ENCODE data around the gene GNLY.
"Not testable (repeated sequence)": the region's sequence is repeated elsewhere in the genome, so short reads cannot be mapped to it uniquely, and the experiment has no call there.

The GNLY gene

DNA sequence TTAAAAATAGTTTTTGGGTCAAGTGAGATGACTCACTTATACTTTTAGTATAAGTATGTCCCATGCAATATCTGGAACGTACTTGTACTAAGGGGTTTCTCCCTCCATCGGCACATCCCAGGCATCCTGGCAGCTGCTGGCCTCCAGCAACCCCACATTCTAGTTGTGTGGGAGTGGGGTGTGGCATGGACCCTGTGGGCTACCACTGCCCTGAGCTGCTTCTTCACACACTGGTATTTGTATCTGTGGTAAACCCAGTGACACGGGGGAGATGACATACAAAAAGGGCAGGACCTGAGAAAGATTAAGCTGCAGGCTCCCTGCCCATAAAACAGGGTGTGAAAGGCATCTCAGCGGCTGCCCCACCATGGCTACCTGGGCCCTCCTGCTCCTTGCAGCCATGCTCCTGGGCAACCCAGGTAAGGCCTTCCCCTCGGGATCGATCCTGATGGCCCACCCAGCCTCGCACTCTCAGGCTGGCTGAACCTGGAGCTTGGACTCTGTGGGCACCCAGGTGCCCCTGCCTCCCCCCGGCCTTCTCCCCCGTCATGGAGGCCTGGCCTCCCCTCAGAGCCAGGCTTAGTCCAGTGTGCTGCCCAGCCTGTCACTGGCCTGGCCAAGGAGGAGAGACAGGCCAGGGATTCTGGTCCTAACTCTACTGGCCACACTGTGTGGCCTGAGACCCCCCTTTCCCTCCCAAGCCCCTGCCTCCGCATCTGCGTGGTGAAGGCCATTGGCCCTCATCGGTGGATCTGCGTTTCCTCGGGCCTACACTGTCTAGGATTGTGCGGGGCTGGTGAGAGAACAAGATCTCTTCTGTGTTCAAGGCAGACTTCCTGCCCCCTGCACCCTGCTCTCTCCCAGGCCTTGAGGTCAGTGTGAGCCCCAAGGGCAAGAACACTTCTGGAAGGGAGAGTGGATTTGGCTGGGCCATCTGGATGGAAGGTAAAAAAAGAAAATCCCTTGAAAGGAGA lies at the start of gene GNLY:
TSS of gene GNLY (plus strand) at position 307 of the 974 bp plus-strand sequence. CDS start at position 368, 61 bp downstream.
- no peak for DNase-seq

DNA sequence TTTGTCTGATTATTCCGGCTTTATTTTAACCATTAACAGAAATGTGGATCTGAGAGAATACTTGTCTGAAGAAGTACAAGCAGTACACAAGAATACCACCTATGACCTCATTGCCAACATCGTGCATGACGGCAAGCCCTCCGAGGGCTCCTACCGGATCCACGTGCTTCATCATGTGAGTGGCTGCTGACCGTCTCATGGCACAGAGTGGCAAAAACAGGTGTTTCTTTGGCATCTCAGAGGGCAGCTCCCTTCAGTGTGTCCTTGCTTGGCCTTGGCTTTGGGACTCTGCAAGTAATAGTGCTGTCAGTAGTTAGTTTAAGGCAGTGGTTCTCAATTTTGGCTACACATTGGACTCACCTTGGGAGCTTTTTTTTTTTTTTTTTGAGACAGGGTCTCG lies 49.2 kb upstream of the GNLY start:
- DNase-seq, result no peak

DNA sequence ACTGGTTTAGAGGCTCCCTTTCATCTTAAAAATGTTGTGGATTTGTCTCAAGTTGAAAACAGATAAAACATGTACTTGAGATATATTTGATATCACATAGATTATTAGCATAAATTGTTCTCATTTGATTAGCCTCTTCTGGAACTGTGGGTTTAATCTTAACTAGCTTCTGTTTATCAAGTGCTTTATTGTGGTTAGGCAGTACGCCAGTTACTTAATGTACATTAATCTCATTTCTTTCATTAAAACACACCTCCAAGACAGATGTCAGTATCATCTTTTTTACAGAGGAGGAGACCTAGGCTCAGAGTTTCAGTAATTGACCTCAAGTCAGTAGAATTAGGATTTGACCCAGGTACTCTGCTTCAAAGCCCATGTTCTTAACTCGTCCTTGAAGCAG lies 48.0 kb upstream of the GNLY start:
- no peak for DNase-seq

GRCh38 chr2:85647823-85648526 lies 46.2 kb upstream of the GNLY start:
- no peak for DNase-seq

DNA sequence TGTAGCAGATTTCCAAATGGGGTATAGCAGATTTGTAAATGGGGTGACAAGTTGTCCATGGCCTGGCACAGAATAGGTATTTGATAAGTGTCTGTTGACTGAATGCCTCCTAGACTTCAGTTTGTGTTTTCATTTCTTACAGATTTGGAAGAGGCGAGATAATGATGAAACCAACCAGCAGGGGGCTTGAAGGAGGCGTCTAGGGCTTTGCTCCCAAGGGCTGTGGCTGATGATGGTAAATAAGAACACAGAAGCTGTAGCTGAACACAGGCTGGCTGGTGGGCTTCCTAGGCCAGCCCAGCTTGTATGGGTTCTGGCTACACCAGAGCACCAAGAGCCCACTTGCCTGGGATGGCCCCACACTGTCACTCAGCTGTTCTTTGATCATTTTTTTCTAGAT lies 45.5 kb upstream of the GNLY start:
- DNase-seq, result no peak

DNA sequence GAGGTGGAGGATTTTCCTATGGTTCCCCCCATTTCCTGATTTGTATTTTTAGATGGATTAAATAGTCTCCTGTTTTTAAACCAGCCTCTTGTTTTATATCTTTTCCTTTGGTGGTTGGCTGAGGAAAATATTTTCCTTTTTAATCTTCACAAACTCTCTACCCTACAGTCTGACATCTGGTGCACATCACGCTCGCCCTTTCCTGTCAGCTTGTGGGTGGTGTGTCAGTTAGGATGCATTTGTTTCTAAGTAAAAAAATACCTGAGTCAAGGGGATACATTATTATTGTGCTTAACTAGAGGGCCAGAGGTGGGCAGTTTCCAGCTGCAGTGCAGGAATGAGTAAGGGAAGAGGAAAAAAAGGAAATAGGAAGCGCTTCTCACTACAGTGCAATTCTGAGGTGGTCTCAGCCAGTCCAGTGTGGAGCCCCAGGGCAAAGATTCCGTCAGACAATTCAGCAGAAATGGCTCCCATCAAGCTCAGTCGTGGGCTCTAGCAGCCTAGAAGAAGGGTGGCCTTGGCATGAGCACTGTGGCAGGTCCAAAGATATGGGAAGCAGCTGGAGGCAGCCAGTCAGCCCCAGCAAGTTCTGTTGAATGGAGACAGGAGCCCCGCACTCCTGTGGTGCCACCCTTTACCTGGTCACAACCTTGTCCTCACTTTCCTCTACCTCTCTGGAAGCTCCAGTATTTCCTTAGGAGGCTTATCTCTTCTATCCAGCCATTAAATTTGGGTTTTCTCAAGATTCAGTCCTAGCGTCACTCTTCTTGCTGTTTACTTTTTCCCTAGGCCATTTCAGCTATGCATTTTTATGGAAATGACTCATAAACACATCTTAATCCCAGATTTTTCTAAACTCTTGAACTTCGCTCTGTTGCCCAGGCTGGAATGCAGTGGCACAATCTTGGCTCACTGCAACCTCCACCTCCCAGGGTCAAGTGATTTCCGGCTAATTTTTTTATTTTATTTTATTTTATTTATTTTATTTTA lies 44.7 kb upstream of the GNLY start:
- DNase-seq, result no peak

GRCh38 chr2:85650456-85650855 lies 43.7 kb upstream of the GNLY start:
- DNase-seq, result no peak

- no peak for DNase-seq
Measured at GRCh38 chr2:85651097-85651496, 43.1 kb upstream of the GNLY start.

- no peak for DNase-seq
Measured at GRCh38 chr2:85652056-85652455, 42.1 kb upstream of the GNLY start.

DNA sequence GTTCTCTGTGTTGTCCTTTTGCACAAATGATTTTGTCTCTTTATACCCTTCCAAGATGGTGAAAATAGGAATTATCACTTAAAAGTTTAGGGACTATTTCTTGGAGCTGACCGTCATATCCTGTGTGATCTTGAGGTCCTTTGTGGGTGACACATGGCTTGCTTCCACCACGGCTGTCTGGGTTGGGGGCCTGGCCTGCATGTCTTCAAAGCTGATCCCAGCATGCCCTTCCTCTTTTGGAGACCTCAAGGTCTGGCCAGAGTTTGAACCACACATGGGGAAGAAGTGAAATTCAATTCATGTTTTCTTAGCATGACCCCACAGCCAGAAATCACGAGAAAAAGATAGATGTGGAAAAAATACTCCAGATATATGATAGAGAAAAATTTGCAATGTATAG lies 40.2 kb upstream of the GNLY start:
- DNase-seq, result no peak

DNA sequence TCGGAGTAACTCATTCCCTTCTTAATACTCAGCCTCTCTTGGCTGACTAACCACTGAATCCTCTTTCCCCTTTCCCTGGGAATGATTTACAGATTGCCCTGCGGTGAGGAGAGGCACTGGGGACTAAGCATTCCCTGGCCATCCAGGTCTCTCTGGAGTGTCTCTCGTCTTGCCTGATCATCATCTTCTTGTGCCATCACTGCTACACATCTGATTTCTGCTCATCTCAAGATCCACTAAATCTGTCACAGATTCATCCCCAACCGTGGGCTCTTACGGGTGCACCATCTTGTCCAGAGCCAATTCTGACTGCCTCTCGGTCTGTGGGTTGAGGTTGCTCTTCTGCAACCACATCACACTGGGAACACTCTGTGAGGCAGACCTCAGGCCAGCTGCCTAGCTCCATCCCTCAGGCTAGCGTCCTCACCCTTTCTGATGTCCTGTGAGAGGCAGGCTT lies 38.2 kb upstream of the GNLY start:
- no peak for DNase-seq

- no peak for DNase-seq
Measured at GRCh38 chr2:85656468-85656867, 37.7 kb upstream of the GNLY start.

DNA sequence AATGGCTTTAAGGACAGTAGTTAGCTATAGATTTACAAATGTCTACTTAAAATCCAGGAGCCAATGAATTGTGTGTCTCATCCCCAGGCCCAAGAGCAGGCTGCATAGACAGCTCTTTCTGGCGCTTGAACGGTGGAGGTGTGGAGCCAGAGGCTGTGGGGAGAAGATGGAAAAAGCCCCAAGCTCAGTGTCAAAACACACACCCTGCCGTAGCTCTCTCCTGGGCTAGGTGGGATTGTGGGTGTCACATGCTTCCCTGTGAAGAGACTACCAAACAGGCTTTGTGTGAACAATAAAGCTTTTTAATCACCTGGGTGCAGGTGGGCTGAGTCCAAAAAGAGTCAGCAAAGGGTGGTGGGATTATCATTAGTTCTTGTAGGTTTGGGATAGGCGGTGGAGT lies 36.8 kb upstream of the GNLY start:
- not testable (repeated sequence) for DNase-seq

GRCh38 chr2:85659324-85659981 lies 34.7 kb upstream of the GNLY start:
- DNase-seq, result no peak

DNA sequence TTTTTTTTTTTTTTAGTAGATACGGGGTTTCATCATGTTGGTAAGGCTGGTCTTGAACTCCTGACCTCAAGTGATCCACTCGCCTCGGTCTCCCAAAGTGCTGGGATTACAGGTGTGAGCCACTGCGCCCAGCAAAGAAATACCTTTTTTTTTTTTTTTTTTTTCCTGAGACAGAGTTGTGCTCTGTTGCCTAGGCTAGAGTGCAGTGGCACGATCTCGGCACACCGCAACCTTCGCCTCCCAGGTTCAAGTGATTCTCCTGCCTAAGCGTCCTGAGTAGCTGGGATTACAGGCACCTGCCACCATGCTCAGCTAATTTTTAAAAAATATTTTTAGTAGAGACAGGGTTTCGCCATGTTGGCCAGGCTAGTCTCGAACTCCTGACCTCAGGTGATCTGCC lies 33.9 kb upstream of the GNLY start:
- not testable (repeated sequence) for DNase-seq

- DNase-seq, result no peak
Measured at GRCh38 chr2:85660725-85661124, 33.4 kb upstream of the GNLY start.

- no peak for DNase-seq
Measured at GRCh38 chr2:85661139-85661858, 32.9 kb upstream of the GNLY start.

DNA sequence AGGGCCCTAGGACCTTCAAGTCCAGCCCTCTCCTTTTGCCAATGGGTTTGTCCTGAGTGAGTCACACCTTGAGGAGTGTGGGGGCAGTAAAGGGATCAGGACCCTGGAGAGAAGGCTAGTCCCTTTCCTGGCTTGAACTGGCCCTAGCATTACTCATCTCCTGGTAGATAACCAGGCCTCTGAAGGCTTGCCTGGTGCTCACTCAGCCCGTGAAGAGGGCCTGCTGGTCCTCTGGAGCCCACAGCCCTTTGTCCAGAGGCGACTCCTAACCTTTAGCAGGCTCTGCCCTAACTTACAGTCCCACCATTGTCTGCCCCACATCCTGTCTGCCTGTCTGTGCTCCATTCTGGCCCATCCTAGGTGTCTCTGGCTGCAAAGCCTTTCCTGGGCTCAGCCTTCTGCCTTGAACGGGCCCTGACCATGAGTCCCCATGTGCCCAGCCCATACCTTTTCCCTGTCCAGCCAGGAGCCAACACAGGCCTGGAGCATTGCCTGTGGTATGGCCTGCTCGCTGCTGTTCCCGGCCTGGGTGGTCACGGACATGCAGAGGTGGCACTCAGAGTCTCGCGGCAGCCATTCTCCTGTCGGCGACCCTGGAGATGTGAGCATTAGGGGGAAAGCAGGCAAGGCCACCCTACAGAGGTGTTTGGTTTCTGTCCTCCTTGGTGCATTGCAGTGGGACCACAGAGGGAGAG lies 31.1 kb upstream of the GNLY start:
- no peak for DNase-seq

GRCh38 chr2:85663594-85664565 lies 30.3 kb upstream of the GNLY start:
- no peak for DNase-seq
